ENCODE results near the gene KCNA3.

- no peak for TF ChIP-seq CTCF (IDR thresholded peaks at IDR 0.05; ENCODE audit: low read depth, low read length)
- no peak for TF ChIP-seq EZH2phosphoT487 (IDR thresholded peaks at IDR 0.05; ENCODE audit: low read depth)
These were observed 36.2 kb downstream of the KCNA3 start for GRCh38 chr1:110638556-110638955.
